RWPE2 (cell line): ENCODE results near the gene PRSS12.
A peak's percentile ranks its signal among the peaks of the same experiment; 100 is the strongest.

Experiments used
- ATAC-seq: fragments of 200-7000 bp; cut with Tn5 transposase; 3 replicates; pipeline ENCODE4 v1.9.1; 2021; ENCODE audit warnings: low read depth
- DNase-seq: peaks from one replicate; pipeline ENCODE4 v3.0.0-alpha.2; 2020; ENCODE audit warnings: low spot score
- H3K27ac ChIP-seq: fragments of 450-650 bp; 2 replicates; pipeline ENCODE4 v1.5.1; 2017; ENCODE audit warnings: mild to moderate bottlenecking; ENCODE audit not compliant: poor library complexity, severe bottlenecking
- H3K27me3 ChIP-seq: fragments of 250-450 bp; sonication (Bioruptor Pico); 2 replicates; pipeline ENCODE4 v1.5.1; 2021; ENCODE audit warnings: mild to moderate bottlenecking, moderate library complexity; ENCODE audit not compliant: insufficient read depth, poor library complexity, severe bottlenecking
- H3K36me3 ChIP-seq: fragments of 250-450 bp; sonication (Bioruptor Pico); 2 replicates; pipeline ENCODE4 v1.5.1; 2020; ENCODE audit warnings: low read depth, mild to moderate bottlenecking, moderate library complexity
- H3K4me1 ChIP-seq: fragments of 250-450 bp; sonication (Bioruptor Pico); 2 replicates; pipeline ENCODE4 v1.5.1; 2021; ENCODE audit warnings: mild to moderate bottlenecking, moderate library complexity; ENCODE audit not compliant: insufficient read depth, poor library complexity, severe bottlenecking
- H3K4me3 ChIP-seq: fragments of 250-450 bp; sonication (Bioruptor Pico); 2 replicates; pipeline ENCODE4 v1.5.1; 2021; ENCODE audit warnings: mild to moderate bottlenecking, moderate library complexity; ENCODE audit not compliant: severe bottlenecking
- H3K9me3 ChIP-seq: fragments of 250-450 bp; sonication (Bioruptor Pico); 2 replicates; pipeline ENCODE4 v1.5.1; 2021; ENCODE audit warnings: mild to moderate bottlenecking, moderate library complexity; ENCODE audit not compliant: severe bottlenecking
- TF ChIP-seq, protein P1 (sequence below): fragments of 450-650 bp; IDR thresholded peaks from one replicate; pipeline ENCODE4 v1.5.1; 2017; ENCODE audit warnings: mild to moderate bottlenecking, moderate library complexity; ENCODE audit not compliant: poor library complexity, severe bottlenecking

The PRSS12 gene

DNA sequence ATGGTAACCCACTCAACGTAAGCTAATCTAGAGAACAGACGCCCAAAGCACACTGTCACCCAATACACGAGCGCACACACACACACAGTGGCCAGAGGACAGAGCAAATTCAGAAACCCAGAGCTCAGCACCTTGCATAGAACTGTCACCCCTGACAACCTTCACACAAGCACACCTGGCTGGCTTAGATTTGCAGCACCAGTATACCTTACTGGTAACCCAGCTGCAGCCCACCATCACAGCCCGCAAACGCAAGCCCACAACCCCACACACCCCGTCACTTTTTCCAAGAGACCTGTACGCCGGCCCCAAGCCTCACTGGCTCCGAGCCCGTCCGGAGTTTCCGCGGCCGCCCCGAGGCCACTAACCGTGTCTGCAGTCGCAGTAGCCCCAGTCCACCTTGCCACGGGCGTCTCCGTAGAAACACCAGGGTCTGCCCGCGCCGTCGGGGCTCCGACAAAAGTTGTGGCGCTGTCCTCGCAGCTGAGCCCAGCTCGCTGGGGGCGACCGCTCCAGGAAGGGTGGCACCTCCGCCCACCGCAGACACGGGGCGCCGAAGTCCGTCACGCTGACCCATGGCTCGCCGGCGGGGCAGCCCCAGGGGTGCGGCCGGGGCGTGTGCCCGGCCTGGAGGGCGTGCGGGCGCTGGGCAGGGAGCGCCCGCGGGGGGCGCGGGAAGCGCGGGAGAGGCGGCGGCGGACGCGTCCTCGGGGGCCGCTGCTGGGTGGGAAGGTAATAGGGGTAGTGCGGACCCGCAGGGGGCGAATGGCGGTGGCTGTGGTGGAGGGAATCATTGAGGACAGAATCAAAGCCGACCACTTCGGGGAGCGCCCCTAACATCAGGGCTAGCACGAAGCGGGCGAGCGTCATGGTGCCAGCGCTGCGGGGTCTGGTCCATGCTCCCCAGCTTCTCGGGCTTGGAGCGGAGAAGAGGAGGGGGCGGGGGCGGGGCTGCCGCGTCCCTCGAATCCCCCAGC, 664 bp downstream of the PRSS12 start:
- no peaks in the 10 kb centered on the region for H3K36me3 ChIP-seq
- no peaks in the 10 kb centered on the region for H3K27me3 ChIP-seq
- no peak for DNase-seq
- TF ChIP-seq, protein P1, sequence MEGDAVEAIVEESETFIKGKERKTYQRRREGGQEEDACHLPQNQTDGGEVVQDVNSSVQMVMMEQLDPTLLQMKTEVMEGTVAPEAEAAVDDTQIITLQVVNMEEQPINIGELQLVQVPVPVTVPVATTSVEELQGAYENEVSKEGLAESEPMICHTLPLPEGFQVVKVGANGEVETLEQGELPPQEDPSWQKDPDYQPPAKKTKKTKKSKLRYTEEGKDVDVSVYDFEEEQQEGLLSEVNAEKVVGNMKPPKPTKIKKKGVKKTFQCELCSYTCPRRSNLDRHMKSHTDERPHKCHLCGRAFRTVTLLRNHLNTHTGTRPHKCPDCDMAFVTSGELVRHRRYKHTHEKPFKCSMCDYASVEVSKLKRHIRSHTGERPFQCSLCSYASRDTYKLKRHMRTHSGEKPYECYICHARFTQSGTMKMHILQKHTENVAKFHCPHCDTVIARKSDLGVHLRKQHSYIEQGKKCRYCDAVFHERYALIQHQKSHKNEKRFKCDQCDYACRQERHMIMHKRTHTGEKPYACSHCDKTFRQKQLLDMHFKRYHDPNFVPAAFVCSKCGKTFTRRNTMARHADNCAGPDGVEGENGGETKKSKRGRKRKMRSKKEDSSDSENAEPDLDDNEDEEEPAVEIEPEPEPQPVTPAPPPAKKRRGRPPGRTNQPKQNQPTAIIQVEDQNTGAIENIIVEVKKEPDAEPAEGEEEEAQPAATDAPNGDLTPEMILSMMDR, result no peak
- no peak overlapping the region for H3K27ac ChIP-seq
- H3K4me1 ChIP-seq, result peaks cover 18% of the 10 kb centered on the region
- peak; percentile 14 for ATAC-seq
- peak overlapping the region; percentile 48 for H3K4me3 ChIP-seq
- H3K9me3 ChIP-seq, result no peaks in the 10 kb centered on the region

DNA sequence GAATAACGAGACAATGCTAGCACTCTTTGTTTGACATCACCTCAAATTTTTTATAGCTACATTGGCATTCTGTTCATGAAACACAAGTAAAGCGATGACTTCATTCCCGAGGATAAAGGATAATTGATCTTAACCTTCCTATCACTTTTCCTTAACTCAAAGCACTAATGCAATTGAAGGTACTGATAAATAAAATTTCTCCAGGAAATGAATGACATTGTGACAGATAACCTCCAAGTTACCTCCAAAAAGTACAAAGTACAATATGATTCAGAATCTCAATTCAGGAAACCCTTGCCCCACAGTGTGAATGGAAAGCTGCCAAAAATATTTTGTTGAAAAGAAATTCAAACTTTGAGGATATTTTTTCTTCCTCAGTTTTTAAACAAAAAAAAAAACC, 1.8 kb downstream of the PRSS12 start:
- H3K4me3 ChIP-seq, result no peak overlapping the region
- no peak for ATAC-seq
- TF ChIP-seq, protein P1, result no peak

DNA sequence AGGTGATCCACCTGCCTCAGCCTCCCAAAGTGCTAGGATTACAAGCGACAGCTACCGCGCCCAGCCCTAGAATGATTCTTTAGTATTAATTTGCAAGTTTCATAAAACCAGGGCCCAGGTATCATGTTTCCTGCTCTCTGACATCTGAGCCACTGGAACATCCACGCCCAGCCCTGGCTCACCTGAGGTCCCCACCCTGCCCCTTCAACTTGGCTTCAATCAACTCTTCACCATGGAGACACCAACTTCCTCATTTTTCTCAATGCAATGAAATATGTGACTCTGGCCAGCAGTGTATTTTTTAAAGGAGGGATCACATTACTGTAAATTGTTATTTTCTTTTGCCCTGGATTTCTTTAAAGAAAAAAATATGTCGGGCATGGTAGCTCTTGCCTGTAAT, 3.9 kb downstream of the PRSS12 start:
- TF ChIP-seq, protein P1, result no peak
- peak overlapping the region; percentile 39 for H3K27ac ChIP-seq
- peaks cover 29% of the 10 kb centered on the region for H3K4me1 ChIP-seq
- H3K36me3 ChIP-seq, result no peaks in the 10 kb centered on the region
- DNase-seq, result no peak
- ATAC-seq, result peak; percentile 70
- no peaks in the 10 kb centered on the region for H3K9me3 ChIP-seq
- no peaks in the 10 kb centered on the region for H3K27me3 ChIP-seq
- H3K4me3 ChIP-seq, result no peak overlapping the region

More for the DNA sequence above, 1.8 kb downstream of the PRSS12 start:
- H3K4me1 ChIP-seq, result peaks cover 19% of the 10 kb centered on the region
- DNase-seq, result no peak
- H3K27ac ChIP-seq, result no peak overlapping the region
- H3K27me3 ChIP-seq, result no peaks in the 10 kb centered on the region
- no peaks in the 10 kb centered on the region for H3K36me3 ChIP-seq
- no peaks in the 10 kb centered on the region for H3K9me3 ChIP-seq

DNA sequence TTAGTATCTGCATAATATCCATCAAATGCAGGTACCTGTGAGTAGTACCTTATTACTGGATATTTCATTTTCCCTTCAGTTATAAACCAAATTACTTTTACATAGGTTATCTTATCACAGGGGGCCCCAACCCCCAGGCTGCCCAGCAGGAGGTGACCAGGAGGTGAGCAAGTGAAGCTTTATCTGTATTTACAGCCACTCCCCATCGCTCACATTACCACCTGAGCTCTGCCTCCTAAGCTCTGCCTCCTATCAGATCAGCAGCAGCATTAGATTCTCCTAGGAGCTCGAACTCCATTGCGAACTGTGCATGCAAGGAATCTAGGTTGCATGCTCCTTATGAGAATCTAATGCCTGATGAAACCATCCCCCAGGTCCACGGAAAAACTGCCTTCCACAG, 6.3 kb downstream of the PRSS12 start:
- Histone ChIP-seq H3K4me3 (no peak overlapping the region), H3K9me3 (no peaks in the 10 kb centered on the region), H3K27me3 (no peaks in the 10 kb centered on the region), H3K27ac (no peak overlapping the region), H3K4me1 (peaks cover 27% of the 10 kb centered on the region), H3K36me3 (no peaks in the 10 kb centered on the region)
- TF ChIP-seq, protein P1, result no peak
- no peak for DNase-seq
- no peak for ATAC-seq

DNA sequence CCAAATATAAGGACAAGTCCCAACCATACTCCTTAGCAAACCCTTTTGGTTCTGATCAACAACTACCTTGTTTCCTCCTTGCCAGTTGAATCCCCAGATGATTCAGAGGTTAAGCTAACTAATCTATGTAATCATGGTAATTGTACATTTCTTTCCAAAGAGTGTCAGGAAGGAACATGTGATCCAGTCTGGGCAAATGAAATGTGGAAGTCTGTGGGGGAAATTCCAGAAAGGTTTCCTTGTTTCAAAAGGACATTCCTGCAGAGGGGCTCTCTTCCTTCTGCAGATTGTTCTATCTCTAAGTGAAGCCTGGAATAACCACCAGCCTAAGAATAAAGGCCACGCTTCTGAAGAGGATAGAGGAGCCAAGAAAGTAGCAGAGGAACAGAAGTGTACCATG, 7.0 kb downstream of the PRSS12 start:
- TF ChIP-seq, protein P1, result no peak
- Histone ChIP-seq H3K27ac (no peak overlapping the region), H3K36me3 (no peaks in the 10 kb centered on the region), H3K4me3 (no peak overlapping the region), H3K27me3 (no peaks in the 10 kb centered on the region), H3K9me3 (no peaks in the 10 kb centered on the region), H3K4me1 (peaks cover 23% of the 10 kb centered on the region)
- DNase-seq, result no peak
- ATAC-seq, result peak; percentile 37; the same call in 1 of the 3 replicates
